AG04449 (cell line): ENCODE data around the gene ENGASE.

Experiments used
- CTCF ChIA-PET: fragments of 350-600 bp; formaldehyde crosslinking; extraction: SDS; loops from one replicate; lab custom pipeline; 2021; ENCODE audit warnings: antibody characterized with exemption; lab: Yijun Ruan, JAX
- POLR2A ChIA-PET: fragments of 400-600, 350-600 bp; formaldehyde crosslinking; extraction: SDS; loops from one replicate; lab custom pipeline; 2020; ENCODE audit warnings: antibody characterized with exemption, inconsistent platforms; lab: Yijun Ruan, JAX
- DNase-seq: peaks from one replicate; pipeline ENCODE4 v3.0.0-alpha.2; 2010; ENCODE audit warnings: low read depth, low spot score
- H3K4me3 ChIP-seq: 2 replicates; pipeline ENCODE4 v1.5.1; 2011; ENCODE audit warnings: low read depth, mild to moderate bottlenecking, control low read depth, low read length
- CTCF ChIP-seq: IDR thresholded peaks from one replicate; pipeline ENCODE4 v1.5.1; 2011; ENCODE audit warnings: mild to moderate bottlenecking, moderate library complexity, low read length, control low read depth, inconsistent platforms; ENCODE audit not compliant: insufficient read depth; ENCODE audit errors: missing control alignments

ENGASE gene

GRCh38 chr17:79095345-79096055, 20.9 kb downstream of the ENGASE start:
- TF ChIP-seq CTCF = no peak
- ChIA-PET CTCF (interaction anchor here (0.6 to 4.8 kb wide), 3 partner anchors 30 to 297 kb away, joined by 3 to 36 read pairs (median 7); no protein-coding TSS in a partner anchor), POLR2A (no interaction called here)
- no peak for DNase-seq
- no peak overlapping the region for H3K4me3 ChIP-seq

- H3K4me3 ChIP-seq = no peak overlapping the region
- ChIA-PET POLR2A (no interaction called here), CTCF (interaction anchor here (2.9 to 4.8 kb wide), 2 partner anchors 9 to 296 kb away, joined by 9 to 36 read pairs; no protein-coding TSS in a partner anchor)
- DNase-seq = no peak
- no peak for TF ChIP-seq CTCF
Measured at GRCh38 chr17:79096477-79096876, 21.9 kb downstream of the ENGASE start.

GRCh38 chr17:79097226-79098055, 22.8 kb downstream of the ENGASE start:
- no peak for DNase-seq
- no peak for TF ChIP-seq CTCF
- H3K4me3 ChIP-seq = no peak overlapping the region
- ChIA-PET CTCF (interaction anchor here (0.6 to 2.9 kb wide), 3 partner anchors 10 to 291 kb away, joined by 3 to 9 read pairs (median 3); no protein-coding TSS in a partner anchor), POLR2A (no interaction called here)

GRCh38 chr17:79098282-79098867, 23.8 kb downstream of the ENGASE start:
- CTCF ChIA-PET = interaction anchor here (0.6 to 2.9 kb wide), 4 partner anchors 11 to 293 kb away, joined by 3 to 9 read pairs (median 4); no protein-coding TSS in a partner anchor
- POLR2A ChIA-PET = no interaction called here
- DNase-seq = no peak
- no peak for TF ChIP-seq CTCF
- no peak overlapping the region for H3K4me3 ChIP-seq

- no peak for TF ChIP-seq CTCF
- DNase-seq = no peak
- CTCF ChIA-PET = interaction anchor here (1.8 kb wide), 1 partner anchor 13 kb away, joined by 21 read pairs; no protein-coding TSS in a partner anchor
- POLR2A ChIA-PET = no interaction called here
- H3K4me3 ChIP-seq = no peak overlapping the region
Measured at GRCh38 chr17:79100405-79100804, 25.8 kb downstream of the ENGASE start.
